ENCODE measurements around the gene STRBP.

DNA sequence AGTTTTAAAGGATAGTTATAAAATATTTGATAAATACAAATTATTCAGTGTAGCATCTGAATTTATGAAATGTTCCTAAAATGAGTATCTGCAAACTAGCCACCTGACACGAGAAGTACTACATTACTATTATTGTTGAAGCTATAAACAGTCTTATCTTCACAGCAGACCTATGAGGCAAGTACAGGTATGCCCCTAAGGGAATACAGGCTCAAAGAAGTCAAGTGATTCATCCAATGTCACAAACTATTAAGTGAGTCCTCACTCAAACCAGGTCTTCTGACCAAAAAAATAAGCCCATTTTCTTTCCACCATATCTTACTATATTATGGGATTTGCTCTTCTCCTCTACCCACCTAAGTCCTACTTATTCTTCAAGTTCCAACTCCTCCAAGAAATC, 28.7 kb downstream of the STRBP start:
- TF ChIP-seq TAF15 (IDR thresholded peaks at IDR 0.05; ENCODE audit: low read depth, low read length) (no peak), CTCF (IDR thresholded peaks at IDR 0.05 in 2 of 3, conservative IDR thresholded peaks at IDR 0.05 in 1 of 3; ENCODE audit: insufficient read depth in 2 of 3, low read depth in 1 of 3, low read length in 3 of 3) (no peak), BDP1 (IDR thresholded peaks at IDR 0.05; ENCODE audit: insufficient read depth, insufficient read length) (no peak), TFE3 (CRISPR knock-in tag; IDR thresholded peaks at IDR 0.05) (no peak), CBX2 (IDR thresholded peaks at IDR 0.05; ENCODE audit: insufficient read depth, low read length, poor library complexity, severe bottlenecking) (no peak)

Measured in K562 (cell line).